DND-41 (cell line): Measurements from ENCODE around the gene CDIPT.

ENCODE experiments used
- CTCF ChIP-seq: IDR thresholded peaks from 2 replicates; pipeline ENCODE4 v1.5.1; 2012; ENCODE audit warnings: borderline replicate concordance, low read length, moderate library complexity, mild to moderate bottlenecking; ENCODE audit not compliant: poor library complexity, severe bottlenecking; ENCODE audit errors: extremely low read depth
- EZH2 ChIP-seq: IDR thresholded peaks from 3 replicates; pipeline ENCODE4 v1.6.1; 2012; ENCODE audit warnings: borderline replicate concordance, low read depth, mild to moderate bottlenecking, moderate library complexity, low read length, inconsistent platforms; ENCODE audit not compliant: severe bottlenecking

GRCh38 chr16:29844575-29845331 is 18.3 kb downstream of the CDIPT start:
- TF ChIP-seq CTCF: no peak
- no peak for TF ChIP-seq EZH2
